Stimulated activated CD8-positive, alpha-beta memory T cell treated with anti-CD3 and anti-CD28 coated beads, Interleukin-15, amount 100 ng/mL, for 48 hours (primary cell): ENCODE results near the gene GFRA1.

Source experiments
- DNase-seq, 2 donors: peaks; one replicate each; pipeline ENCODE4 v3.0.0-alpha.2; 2020; ENCODE audit warnings: low read depth in 2 of 2

GFRA1 gene

GRCh38 chr10:116270771-116271592, 2.0 kb downstream of the GFRA1 start:
- DNase-seq = no peak

- DNase-seq = no peak
Observed at GRCh38 chr10:116270126-116270770, 2.8 kb downstream of the GFRA1 start.

GRCh38 chr10:116269619-116270018, 3.4 kb downstream of the GFRA1 start:
- no peak for DNase-seq

- DNase-seq = no peak
Observed at GRCh38 chr10:116268976-116269375, 4.0 kb downstream of the GFRA1 start.

GRCh38 chr10:116265686-116266085, 7.3 kb downstream of the GFRA1 start:
- no peak for DNase-seq

GRCh38 chr10:116263870-116264655, 8.9 kb downstream of the GFRA1 start:
- no peak for DNase-seq

- DNase-seq = no peak
Observed at GRCh38 chr10:116262678-116263077, 10.3 kb downstream of the GFRA1 start.

GRCh38 chr10:116260599-116260998, 12.4 kb downstream of the GFRA1 start:
- DNase-seq = no peak

- DNase-seq = no peak
Observed at GRCh38 chr10:116259638-116260037, 13.4 kb downstream of the GFRA1 start.

GRCh38 chr10:116257785-116258184, 15.2 kb downstream of the GFRA1 start:
- no peak for DNase-seq

GRCh38 chr10:116256752-116257259, 16.2 kb downstream of the GFRA1 start:
- no peak for DNase-seq

- DNase-seq = no peak
Observed at GRCh38 chr10:116255886-116256751, 16.9 kb downstream of the GFRA1 start.

GRCh38 chr10:116254422-116255155, 18.4 kb downstream of the GFRA1 start:
- DNase-seq = no peak

GRCh38 chr10:116253716-116254115, 19.3 kb downstream of the GFRA1 start:
- no peak for DNase-seq

GRCh38 chr10:116251602-116252395, 21.2 kb downstream of the GFRA1 start:
- DNase-seq = no peak

- DNase-seq = no peak
Observed at GRCh38 chr10:116247691-116248090, 25.3 kb downstream of the GFRA1 start.

GRCh38 chr10:116246263-116246662, 26.7 kb downstream of the GFRA1 start:
- no peak for DNase-seq

- no peak for DNase-seq
Observed at GRCh38 chr10:116245156-116245555, 27.9 kb downstream of the GFRA1 start.

GRCh38 chr10:116241642-116242410, 31.2 kb downstream of the GFRA1 start:
- no peak for DNase-seq
